ENCODE results near the gene CCDC198.

Gene CCDC198

GRCh38 chr14:57464008-57464730 is 29.5 kb downstream of the CCDC198 start:
- no peak for DNase-seq (ENCODE audit: low read depth in 2 of 2)

DNA sequence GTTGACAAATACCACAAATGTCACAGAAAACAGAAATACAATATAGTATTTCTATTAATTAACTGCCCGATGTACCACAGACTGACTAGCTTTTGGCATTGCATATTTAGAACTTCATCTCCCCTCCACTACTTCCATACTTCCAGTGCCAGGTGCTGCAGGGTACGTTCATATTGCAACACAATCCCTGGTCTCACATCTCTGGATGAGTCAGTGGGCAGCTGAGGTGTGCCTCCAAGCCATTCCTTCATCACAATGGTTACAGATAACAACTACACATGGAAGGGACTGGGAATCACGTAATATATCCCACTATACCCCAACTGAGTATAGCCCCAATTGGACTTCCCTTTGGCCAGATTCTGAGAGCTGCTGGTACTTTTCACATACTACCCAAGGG is 31.1 kb downstream of the CCDC198 start:
- no peak for DNase-seq (ENCODE audit: low read depth in 2 of 2)

DNA sequence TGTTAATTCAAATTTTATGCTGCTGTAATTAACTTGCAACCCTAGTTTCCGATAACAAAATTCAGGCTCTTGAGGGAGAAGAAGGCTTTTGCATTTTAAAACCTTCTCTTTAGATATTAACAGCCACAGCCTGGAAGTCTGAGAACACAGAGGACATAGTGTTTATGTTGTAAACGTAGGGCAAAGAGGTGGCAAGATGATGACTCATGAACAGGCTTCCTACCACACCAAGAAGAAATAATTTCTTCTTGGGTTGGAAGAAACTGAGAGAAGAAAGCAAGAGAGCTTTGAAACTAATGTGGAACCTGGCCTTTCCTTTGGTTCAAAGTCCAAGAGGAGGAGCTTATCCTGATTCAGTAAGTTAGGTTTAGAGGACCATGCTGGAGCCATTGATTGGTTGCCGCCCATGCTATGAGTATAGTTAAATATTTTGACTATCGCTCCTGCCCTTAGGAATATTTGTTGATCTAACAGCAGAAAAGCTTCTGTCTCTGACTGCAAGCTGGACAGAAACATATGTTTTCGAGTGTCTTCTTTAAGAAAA is 31.8 kb downstream of the CCDC198 start:
- DNase-seq (ENCODE audit: low read depth in 2 of 2) = no peak

DNA sequence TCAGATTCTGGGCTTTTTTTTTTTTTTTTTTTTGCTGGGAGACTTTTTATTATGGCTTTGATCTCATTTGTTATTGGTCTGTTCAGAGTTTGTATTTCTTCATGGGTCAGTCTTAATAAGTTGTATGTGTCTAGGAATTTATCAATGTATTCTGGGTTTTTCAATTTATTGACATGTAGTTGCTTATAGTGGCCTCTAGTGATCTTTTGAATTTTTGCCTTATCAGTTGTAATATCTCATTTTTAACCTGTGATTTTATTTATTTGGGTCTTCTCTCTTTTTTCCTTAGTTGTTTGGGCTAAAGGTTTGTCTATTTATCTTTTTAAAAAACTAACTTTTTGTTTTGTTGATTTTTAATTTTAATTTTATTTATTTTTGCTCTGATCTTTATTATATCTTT is 57.7 kb downstream of the CCDC198 start:
- no peak for DNase-seq (ENCODE audit: low read depth in 2 of 2)

GRCh38 chr14:57420986-57421385 is 72.7 kb downstream of the CCDC198 start:
- no peak for DNase-seq (ENCODE audit: low read depth in 2 of 2)

- DNase-seq (ENCODE audit: low read depth in 2 of 2) = no peak
These were observed 73.6 kb downstream of the CCDC198 start for GRCh38 chr14:57420033-57420432.
